ENCODE results near the gene ECI2. TPM values are rescaled to one million over a fixed set of nuclear protein-coding genes. Genes with fewer than 3 reads are reported as not detected.
"Not testable (repeated sequence)": the region's sequence is repeated elsewhere in the genome, so short reads cannot be mapped to it uniquely, and the experiment has no call there.

The ECI2 gene
- total RNA-seq, 3 donors from 2014 or later: 60.6 to 66.9 (median 62.3) TPM

- no peak overlapping the region for H3K4me3 ChIP-seq
- TF ChIP-seq CTCF (IDR thresholded peaks at IDR 0.05): no peak
- no peak for TF ChIP-seq POLR2A (IDR thresholded peaks at IDR 0.05)
- no peak for TF ChIP-seq POLR2AphosphoS5 (IDR thresholded peaks at IDR 0.05)
- no peaks in the 10 kb centered on the region for H3K27me3 ChIP-seq
- intact Hi-C loops (cut with DNase I; ENCODE audit: low total_unique reads): no loop called here
- DNase-seq (ENCODE audit: low spot score in 2 of 2): no peak
- H3K9me3 ChIP-seq: no peaks in the 10 kb centered on the region
- H3K4me1 ChIP-seq: no peaks in the 10 kb centered on the region
- no peak overlapping the region for H3K27ac ChIP-seq
- H3K36me3 ChIP-seq: no peaks in the 10 kb centered on the region
Measured at GRCh38 chr6:4093288-4093687, 42.1 kb downstream of the ECI2 start.

- Histone ChIP-seq H3K36me3 (no peaks in the 10 kb centered on the region), H3K27me3 (no peaks in the 10 kb centered on the region)
- TF ChIP-seq POLR2A (IDR thresholded peaks at IDR 0.05): no peak
- no peak for TF ChIP-seq POLR2AphosphoS5 (IDR thresholded peaks at IDR 0.05)
- TF ChIP-seq CTCF (IDR thresholded peaks at IDR 0.05): no peak
Measured at GRCh38 chr6:4091941-4092340, 43.4 kb downstream of the ECI2 start.

GRCh38 chr6:4090043-4090442, 45.3 kb downstream of the ECI2 start:
- intact Hi-C loops (cut with DNase I; ENCODE audit: low total_unique reads); H3K27me3 ChIP-seq; H3K36me3 ChIP-seq; H3K9me3 ChIP-seq; H3K4me1 ChIP-seq; DNase-seq (ENCODE audit: low spot score in 2 of 2); H3K4me3 ChIP-seq; H3K27ac ChIP-seq: not testable (repeated sequence)

More at GRCh38 chr6:4091941-4092340, 43.4 kb downstream of the ECI2 start:
- no peak overlapping the region for H3K4me3 ChIP-seq
- intact Hi-C loops (cut with DNase I; ENCODE audit: low total_unique reads): no loop called here
- no peaks in the 10 kb centered on the region for H3K9me3 ChIP-seq
- DNase-seq (ENCODE audit: low spot score in 2 of 2): no peak
- H3K27ac ChIP-seq: no peak overlapping the region
- H3K4me1 ChIP-seq: no peaks in the 10 kb centered on the region

- Histone ChIP-seq H3K4me3 (no peak overlapping the region), H3K27me3 (no peaks in the 10 kb centered on the region), H3K36me3 (no peaks in the 10 kb centered on the region), H3K9me3 (no peaks in the 10 kb centered on the region), H3K4me1 (no peaks in the 10 kb centered on the region), H3K27ac (no peak overlapping the region)
- no peak for DNase-seq (ENCODE audit: low spot score in 2 of 2)
- no peak for TF ChIP-seq CTCF (IDR thresholded peaks at IDR 0.05)
- TF ChIP-seq POLR2A (IDR thresholded peaks at IDR 0.05): no peak
- TF ChIP-seq POLR2AphosphoS5 (IDR thresholded peaks at IDR 0.05): no peak
- intact Hi-C loops (cut with DNase I; ENCODE audit: low total_unique reads): no loop called here
Measured at GRCh38 chr6:4088704-4089103, 46.7 kb downstream of the ECI2 start.

- intact Hi-C loops (cut with DNase I; ENCODE audit: low total_unique reads): no loop called here
- H3K36me3 ChIP-seq: no peaks in the 10 kb centered on the region
- H3K9me3 ChIP-seq: no peaks in the 10 kb centered on the region
- no peak overlapping the region for H3K27ac ChIP-seq
- H3K4me3 ChIP-seq: no peak overlapping the region
- no peak for DNase-seq (ENCODE audit: low spot score in 2 of 2)
- H3K27me3 ChIP-seq: no peaks in the 10 kb centered on the region
- no peak for TF ChIP-seq POLR2AphosphoS5 (IDR thresholded peaks at IDR 0.05)
- TF ChIP-seq CTCF (IDR thresholded peaks at IDR 0.05): no peak
- TF ChIP-seq POLR2A (IDR thresholded peaks at IDR 0.05): no peak
- no peaks in the 10 kb centered on the region for H3K4me1 ChIP-seq
Measured at GRCh38 chr6:4085332-4085700, 50.1 kb downstream of the ECI2 start.

Measured in breast epithelium (tissue), 4 donors.